ENCODE results near the gene MEPCE. TPM values are rescaled to one million over a fixed set of nuclear protein-coding genes. Genes with fewer than 3 reads are reported as not detected.
"Not testable (repeated sequence)": the region's sequence is repeated elsewhere in the genome, so short reads cannot be mapped to it uniquely, and the experiment has no call there.

The MEPCE gene
- total RNA-seq, 1 donor from 2014 or later = 41.1 TPM

DNA sequence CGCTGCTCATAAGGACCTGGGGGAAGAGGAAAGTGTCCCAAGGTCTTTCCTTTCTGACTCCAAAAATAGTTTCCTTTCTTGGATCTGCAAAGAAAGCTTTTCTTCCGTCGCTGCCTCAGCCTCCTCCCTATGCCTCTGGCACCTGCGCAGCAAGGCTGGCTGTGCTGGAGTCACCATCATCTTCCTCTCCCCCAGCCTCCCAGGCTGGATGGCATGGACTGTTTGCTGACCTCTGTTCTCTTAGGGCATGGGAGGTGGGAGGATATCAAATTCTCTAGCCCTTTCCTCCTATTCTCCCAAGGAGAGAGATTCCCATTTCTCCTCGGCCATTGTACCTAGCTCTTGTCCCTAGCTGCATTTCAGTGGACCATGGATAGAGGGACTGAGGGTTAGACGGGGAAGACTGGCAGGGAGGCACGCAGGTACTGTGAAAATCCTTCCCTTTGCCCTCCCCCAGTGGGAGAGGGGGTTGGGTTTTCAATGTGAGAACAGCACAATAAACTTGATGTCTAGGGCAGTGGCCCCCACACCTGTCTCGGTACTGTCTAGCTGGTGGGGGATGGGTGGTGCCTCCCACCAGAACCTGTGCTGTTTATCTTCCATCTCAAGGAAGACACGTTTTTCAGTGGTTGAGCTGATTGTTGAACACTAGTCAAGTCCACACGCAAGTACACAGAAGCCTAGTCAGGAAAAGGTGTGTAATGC, 4.1 kb downstream of the MEPCE start:
- no peak for DNase-seq (ENCODE audit: extremely low read depth, low read depth, low spot score)

DNA sequence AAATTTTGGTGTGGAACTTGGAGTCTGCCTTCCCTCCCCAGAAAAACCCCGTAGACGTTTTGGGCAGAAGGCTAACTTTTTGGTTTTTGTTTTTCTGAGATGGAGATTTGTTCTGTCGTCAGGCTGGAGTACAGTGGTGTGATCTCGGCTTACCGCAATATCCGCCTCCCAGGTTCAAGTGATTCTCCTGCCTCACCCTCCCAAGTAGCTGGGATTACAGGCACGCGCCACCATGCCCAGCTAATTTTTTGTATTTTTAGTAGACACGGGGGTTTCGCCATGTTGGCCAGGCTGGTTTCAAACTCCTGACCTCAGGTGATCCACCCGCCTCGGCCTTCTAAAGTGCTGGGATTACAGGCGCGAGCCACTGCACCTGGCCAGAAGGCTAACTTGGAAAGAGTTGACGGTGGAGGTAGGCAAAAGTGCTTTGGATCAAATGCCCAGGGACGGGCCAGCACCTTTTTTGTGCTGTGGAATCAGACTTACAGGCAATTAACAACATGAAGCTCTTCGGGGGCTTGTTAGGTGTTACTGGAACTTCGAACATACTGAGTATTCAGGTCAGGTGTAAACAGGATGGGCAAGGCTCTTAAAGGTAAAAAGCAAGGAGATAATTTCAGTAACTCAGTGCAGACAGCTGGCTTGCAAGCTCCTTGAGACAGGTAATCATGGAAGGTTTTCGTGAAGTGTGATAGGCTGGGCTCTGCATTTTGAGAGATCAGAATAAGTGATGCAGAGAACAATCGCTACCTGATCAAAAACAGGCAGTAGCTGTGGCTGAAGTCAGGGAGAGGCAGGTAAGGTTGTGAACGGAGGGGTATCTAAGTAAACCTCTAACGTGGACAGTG, 4.9 kb downstream of the MEPCE start:
- DNase-seq (ENCODE audit: extremely low read depth, low read depth, low spot score) = no peak

DNA sequence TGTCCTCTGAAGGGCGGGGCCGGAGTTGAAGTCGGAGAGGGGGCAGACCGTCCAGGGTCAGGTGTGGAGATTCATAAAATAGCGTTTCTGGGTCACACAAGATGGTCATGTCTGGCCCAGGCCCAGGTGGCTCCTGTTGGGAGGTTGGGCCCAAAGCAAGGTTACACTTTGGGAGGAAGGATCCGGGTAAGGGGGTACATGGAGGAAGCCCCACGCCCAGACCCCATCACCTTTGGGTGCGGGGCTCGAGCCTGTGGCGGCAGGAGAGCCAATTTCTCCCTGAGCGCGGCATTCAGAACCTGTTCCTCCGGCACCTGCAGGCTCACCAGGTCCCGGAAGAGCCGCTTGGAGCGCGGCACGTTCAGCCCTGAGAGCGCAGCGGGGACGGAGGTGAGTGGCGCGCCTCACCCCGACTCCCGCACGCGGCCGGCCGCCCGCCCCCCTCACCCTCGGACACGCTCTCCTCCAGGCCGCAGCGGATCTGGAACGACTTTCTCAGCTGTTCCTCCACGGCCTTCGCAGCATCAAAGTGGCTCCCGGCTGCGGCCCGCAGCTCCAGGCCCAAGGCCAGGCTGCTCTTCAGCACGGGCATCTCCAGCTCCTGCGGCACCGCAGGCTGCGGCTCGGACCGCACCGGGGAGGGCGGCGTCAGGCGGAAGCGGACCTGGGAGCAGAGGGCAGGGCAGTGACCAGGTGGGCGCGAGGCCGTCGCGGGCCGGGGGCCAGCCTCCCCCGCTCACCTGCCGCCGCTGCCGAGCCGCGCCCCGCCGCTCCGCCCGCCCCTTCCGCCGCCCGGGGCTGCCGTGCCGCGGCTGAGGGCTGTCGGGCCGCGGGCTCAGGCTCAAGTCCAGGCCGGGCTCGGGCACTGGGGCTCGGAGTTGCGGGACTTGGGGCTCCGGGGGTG, 6.0 kb downstream of the MEPCE start:
- DNase-seq (ENCODE audit: extremely low read depth, low read depth, low spot score) = no peak

DNA sequence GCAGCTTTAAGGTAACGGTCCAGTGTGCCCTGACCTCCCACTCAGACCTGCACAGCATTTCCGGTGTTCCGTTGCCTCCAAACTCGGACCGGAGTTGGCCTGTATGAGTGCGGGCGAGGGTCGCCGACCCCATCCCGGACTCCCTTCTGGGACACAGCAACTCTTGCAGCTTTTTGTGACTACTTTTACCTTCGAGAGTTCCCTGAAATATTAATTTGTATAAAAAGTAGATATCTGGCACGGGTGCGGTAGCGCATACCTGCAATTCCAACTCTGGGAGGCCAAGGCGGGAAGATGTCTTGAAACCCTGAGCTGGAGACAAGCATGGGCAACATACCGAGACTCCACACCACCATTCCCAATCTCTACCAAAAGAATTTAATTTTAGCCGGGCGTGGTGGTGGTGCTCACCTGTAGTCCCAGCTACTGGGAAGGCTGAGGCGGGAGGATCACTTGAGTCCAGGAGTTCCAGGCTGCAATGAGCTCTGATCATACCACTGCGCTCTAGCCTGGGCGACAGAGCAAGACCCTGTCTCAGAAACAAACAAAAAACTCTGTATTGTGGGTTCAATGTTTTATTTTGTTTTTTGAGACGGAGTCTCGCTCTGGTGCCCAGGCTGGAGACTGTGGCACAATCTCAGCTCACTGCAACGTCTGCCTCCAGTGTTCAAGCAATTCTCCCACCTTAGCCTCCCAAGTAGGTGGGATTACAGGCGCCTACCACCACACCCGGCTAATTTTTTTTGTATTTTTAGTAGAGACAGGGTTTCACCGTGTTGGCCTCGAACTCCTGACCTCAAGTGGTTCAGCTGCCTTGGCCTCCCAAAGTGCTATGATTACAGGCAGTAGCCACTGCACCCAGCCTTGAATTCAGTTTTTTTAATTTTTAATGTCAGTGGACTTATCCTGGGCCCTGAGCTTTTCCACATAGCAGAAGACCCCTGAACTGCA, 7.8 kb downstream of the MEPCE start:
- no peak for DNase-seq (ENCODE audit: extremely low read depth, low read depth, low spot score)

DNA sequence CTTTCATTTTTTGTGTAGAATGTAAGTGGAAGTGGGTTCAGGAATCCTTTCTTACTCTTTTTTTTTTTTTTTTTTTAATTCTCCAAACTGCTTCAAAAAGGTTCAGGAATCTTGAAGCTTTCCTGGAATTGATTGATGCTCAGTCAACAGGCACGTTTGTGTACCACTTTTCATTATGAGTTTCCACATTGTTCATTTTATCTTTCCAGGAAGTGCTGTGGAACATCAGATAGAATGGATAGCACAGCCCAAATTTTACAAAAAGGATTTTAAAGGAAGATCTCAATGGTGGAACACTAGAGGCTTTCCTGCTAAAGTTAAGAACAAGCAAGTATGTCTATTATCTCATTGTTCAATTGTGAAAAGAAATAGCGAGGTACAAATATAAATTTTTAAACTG, 8.5 kb downstream of the MEPCE start:
- DNase-seq (ENCODE audit: extremely low read depth, low read depth, low spot score) = no peak

DNA sequence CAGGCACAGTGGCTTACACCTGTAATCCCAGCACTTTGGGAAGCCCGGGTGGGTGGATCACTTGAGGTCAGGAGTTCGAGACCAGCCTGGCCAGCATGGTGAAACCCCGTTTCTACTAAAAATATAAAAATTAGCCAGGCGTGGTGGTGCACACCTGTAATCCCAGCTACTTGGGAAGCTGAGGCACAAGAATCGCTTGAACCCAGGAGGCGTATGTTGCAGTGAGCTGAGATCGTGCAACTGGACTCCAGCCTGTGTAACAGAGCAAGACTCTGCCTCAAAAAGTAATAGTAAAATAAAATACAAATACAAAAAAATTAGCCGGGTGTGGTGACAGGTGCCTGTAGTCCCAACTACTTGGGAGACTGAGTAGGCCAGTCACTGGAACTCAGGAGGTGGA, 9.1 kb downstream of the MEPCE start:
- not testable (repeated sequence) for DNase-seq (ENCODE audit: extremely low read depth, low read depth, low spot score)

DNA sequence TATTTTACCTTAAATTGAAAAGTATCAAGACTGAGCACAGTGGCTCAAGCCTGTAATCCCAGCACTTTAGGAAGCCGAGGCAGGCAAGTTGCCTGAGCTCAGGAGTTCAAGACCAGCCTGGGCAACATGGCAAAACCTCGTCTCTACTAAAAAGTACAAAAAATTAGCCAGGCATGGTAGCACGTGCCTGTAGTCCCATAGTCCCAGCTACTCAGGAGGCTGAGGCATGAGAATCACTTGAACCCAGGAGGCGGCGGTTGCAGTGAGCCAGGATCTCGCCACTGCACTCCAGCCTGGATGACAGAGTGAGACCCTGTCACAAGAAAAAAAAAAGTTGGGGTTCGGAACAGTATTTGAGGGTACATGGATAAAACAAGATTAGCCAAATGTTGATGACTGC, 9.6 kb downstream of the MEPCE start:
- DNase-seq (ENCODE audit: extremely low read depth, low read depth, low spot score) = not testable (repeated sequence)

DNA sequence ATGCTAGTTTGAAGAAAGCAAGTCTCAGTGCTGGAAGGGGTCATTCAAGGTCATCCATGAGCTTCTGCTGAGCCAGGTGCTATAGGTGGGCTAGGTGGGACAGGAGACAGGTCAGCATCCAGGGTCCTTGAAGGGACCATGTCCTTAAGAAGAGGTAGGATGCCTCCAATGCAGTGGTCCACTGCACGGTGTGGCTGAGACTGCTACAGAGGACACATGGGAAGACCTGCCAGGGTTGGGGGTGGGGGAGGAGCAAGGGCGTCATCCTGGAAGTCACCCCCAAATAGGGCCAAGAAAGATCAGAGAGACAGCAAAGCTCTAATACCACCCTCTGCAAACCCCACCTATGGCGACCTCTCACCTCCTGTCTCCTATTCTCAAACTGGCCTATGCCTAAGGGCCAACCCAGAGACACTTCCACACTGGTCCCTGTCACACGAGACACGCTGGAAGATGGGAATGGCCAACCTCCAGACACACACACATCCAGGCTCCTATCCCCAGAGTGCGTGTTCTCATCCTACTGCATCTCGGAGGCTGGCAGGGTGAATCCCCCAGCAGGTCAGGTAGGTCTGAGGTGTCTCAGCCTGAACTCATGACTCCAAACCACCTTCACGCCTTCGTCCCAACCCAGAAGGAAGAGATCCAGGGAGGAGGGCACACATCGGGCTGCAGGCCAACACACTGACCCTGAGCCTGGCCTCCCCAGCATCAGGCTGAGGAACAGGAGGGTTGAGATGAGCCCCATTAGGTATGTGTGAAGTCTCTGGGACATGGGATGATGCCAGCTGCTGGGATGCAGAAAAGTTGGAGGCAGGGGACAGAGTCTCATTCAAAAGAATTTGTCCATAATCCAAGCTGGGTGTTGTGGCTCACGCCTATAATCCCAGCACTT, 12.3 kb downstream of the MEPCE start:
- DNase-seq (ENCODE audit: extremely low read depth, low read depth, low spot score) = no peak

DNA sequence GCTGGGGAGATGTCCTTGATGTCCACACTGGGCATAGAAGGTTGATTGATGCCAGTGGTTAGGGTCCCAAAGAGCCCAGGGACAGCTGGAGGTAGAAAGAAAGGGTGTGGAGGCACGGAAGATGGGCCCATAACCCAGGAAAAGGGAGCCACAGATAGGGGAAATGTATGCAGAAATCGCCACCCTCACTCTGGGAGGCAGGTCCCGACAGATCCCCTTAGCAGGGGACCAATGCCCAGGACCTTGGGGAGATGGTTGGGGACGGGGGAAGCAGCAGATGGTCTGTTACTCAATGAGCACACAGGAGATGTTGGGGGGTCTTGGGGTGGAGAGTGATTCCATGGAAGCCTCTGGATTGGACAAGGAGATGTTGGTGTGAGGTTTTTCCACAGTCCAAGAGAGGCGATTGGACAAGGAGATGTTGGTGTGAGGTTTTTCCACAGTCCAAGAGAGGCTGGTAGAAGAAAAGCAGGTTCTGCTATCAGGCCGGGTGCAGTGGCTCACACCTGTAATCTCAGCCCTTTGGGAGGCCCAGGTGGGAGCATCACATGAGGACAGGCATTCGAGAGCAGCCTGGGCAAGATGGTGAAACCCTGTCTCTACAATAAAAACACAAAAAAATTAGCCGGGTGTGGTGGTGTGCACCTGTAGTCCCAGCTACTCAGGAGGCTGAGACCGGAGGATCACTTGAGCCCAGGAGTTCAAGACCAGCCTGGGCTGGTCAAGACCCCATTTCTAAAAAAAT, 13.6 kb downstream of the MEPCE start:
- DNase-seq (ENCODE audit: extremely low read depth, low read depth, low spot score) = no peak

DNA sequence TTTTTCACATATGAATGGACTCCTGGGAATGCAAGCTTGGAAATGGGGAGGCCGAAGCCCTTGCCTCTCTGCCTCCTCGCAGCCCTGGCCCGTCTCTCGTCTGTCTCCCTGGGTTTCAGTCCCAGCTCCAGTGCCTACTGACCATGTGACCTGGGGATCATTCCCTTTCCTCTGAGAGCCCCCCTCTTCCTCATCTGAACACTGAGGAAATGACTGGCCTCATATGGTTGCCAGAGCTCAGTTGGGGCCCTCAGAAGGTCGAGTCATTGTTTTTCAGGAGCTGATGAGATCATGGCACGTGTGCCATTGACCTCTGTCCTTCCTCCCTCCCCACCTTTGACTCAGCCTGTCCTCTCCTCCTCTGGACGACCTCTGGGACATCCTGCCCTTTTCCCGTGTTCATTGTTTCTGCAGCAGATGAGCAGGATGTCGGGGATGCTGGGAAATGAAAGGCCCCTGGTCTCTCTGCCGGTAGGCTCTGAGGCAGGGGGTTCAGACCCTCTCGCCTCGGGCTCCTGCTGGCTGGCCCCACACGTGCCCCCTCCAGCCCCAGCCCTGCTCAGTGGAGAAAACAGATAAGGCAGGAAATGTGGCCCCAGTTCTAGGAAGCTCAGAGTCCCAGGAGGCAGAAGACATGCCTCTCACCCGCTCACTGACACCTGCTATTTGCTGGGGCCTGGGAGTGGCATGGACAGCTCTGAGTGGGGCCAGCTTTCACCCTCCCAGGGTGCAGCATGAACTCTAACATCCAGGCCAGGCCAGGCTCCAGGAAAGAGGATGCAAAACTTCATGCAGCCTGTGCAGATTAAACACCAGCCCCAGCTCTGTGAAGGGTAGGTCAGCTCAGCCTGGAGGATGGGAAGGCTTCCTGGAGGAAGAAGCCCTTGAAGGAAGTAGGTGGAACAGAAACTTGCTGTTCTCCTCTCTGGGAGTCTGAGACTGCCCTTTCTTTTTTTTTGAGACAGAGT, 15.0 kb downstream of the MEPCE start:
- DNase-seq (ENCODE audit: extremely low read depth, low read depth, low spot score) = peak; percentile 94

DNA sequence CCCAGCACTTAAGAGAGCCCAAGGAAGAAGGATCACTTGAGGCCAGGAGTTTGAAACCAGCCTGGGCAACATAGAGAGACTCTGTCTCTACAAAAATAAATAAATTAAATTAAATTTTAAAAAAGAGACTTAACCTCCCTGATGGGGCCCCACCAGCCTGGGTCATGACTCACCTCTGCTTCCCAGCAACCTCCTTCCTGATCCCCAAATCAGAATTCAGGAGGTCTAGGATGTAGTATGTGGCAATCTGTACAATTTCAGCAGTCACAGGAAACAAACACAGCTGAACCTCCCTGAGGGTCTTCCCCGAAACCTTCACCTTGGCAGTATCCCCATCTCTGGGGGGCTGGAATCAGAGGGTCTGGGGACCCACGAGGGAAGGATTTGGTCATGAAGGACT, 16.4 kb downstream of the MEPCE start:
- no peak for DNase-seq (ENCODE audit: extremely low read depth, low read depth, low spot score)

DNA sequence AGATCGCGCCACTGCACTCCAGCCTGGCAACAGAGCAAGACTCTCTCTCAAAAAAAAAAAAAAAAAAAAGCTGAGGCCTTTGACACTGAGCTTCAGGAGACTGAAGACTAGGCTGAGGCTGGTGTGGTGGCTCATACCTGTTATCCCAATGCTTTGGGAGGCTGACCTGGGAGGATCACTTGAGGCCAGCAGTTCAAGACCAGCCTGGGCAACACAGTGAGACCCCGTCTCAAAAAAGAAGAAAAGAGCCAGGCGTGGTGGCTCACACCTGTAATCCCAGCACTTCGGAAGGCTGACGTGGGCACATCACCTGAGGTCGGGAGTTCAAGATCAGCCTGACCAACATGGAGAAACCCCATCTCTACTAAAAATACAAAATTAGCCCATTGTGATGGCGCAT, 17.7 kb downstream of the MEPCE start:
- not testable (repeated sequence) for DNase-seq (ENCODE audit: extremely low read depth, low read depth, low spot score)

DNA sequence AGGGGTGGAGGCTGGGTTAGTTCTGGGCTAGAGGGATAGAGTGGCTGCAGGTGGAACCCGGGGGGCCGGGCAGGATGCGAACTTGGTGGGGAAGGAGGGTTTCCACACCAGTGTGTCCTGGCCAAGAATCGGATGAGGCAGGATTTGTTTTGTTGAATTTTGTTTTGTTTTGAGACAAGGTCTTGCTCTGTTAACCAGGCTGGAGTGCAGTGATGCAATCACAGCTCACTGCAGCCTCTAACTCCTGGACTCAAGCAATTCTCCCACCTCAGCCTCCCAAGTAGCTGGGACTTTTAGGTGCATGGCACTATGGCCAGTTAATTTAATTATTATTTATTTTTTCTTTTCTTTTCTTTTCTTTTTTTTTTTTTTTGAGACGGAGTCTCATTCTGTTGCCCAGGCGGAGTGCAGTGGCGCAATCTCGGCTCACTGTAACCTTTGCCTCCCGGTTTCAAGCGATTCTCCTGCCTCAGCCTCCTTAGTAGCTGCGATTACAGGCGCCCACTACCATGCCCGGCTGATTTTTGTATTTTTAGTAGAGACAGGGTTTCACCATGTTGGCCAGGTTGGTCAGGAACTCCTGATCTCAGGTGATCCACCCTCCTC, 19.7 kb downstream of the MEPCE start:
- no peak for DNase-seq (ENCODE audit: extremely low read depth, low read depth, low spot score)

DNA sequence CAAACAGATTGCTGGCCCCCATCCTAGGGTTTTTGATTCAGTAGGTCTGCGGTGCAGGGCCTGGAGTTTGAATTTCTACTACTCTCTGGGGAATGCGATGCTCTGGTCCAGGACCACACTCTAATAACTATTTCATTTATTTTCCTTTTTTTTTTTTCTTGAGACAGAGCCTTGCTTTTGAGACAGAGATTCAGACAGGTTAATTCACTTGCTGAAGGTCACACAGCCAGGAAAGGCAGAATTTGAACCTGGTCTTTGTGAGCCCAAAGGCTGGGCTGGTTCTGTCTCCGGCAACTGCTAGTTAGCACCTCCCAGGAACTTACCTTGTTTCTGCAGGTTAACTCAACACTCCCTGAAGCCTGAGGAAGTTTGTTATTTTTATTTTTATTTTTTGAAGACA, 22.9 kb downstream of the MEPCE start:
- DNase-seq (ENCODE audit: extremely low read depth, low read depth, low spot score) = no peak

DNA sequence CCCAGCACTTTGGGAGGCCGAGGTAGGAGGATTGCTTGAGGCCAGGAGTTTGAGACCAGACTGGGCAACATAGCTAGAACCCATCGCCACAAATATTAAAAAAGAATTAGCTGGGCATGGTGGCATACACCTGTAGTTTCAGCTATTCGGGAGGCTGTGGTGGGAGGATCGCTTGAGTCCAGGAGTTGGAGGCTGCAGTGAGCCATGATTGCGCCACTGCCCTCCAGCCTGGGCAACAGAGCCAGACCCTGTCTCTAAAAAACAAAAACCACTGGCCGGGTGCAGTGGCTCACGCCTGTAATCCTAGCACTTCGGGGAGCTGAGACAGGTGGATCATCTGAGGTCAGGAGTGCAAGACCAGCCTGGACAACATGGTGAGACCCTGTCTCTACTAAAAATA, 24.2 kb downstream of the MEPCE start:
- not testable (repeated sequence) for DNase-seq (ENCODE audit: extremely low read depth, low read depth, low spot score)

DNA sequence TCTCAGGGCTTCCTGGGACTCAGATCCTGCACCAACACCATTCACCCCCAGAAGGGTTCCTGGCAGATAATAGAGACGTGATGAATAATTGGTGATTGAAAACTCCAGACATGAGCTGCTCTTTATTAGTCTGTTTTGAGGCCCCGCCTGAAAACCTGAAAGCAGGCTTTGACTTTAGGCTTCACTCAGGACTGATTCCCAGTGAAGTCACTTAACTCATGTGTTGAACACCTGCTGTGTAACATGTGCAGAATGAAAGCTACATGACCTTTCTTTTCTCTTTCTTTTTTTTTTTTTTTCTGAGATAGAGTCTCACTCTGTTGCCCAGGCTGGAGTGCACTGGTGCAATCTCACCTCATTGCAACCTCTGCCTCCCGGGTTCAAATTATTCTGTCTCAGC, 25.6 kb downstream of the MEPCE start:
- no peak for DNase-seq (ENCODE audit: extremely low read depth, low read depth, low spot score)

DNA sequence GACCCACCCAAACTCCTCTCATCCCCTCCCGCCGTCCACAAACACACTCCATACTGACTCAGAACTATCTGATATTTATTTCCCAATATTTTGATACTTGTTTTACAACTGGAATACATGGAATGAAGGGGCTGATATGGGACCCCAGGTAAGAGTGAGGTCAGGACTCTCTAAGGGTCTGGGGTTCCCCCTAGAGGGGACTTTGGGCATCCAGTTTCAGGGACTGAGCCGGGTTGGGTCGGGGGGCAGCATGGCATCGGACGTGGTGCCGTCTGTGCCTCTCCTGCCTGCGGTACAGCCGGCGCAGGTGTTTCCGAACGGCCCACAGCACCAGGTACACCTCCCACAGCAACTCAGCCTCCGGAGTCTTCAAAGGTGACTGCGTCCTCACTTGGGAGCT, 26.9 kb downstream of the MEPCE start:
- DNase-seq (ENCODE audit: extremely low read depth, low read depth, low spot score) = no peak

Measured in glomerular endothelial cell (primary cell).